GM12874 (cell line): Measurements from ENCODE around the gene CELF2.

Experiments used
- CTCF ChIP-seq: IDR thresholded peaks from 2 replicates; pipeline ENCODE4 v1.5.1; 2011; ENCODE audit warnings: low read depth, mild to moderate bottlenecking, control low read depth, low read length, moderate library complexity; ENCODE audit not compliant: insufficient read depth

CELF2 gene

GRCh38 chr10:11154333-11154732 lies 136.7 kb downstream of the CELF2 start:
- no peak for TF ChIP-seq CTCF

- no peak for TF ChIP-seq CTCF
Measured at GRCh38 chr10:11154849-11155498, 137.3 kb downstream of the CELF2 start.

GRCh38 chr10:11156480-11156879 lies 138.8 kb downstream of the CELF2 start:
- no peak for TF ChIP-seq CTCF

GRCh38 chr10:11157292-11158076 lies 139.8 kb downstream of the CELF2 start:
- TF ChIP-seq CTCF: no peak

GRCh38 chr10:11158080-11158479 lies 140.4 kb downstream of the CELF2 start:
- no peak for TF ChIP-seq CTCF

GRCh38 chr10:11159543-11160215 lies 142.0 kb downstream of the CELF2 start:
- no peak for TF ChIP-seq CTCF

GRCh38 chr10:11161096-11161495 lies 143.4 kb downstream of the CELF2 start:
- no peak for TF ChIP-seq CTCF
